Lung (tissue), 12 donors: ENCODE data around the gene CAST. TPM values are rescaled to one million over a fixed set of nuclear protein-coding genes. Genes with fewer than 3 reads are reported as not detected.
"Not testable (repeated sequence)": the region's sequence is repeated elsewhere in the genome, so short reads cannot be mapped to it uniquely, and the experiment has no call there.

Experiments used
- ATAC-seq: fragments of 200-7000 bp; cut with Tn5 transposase; one replicate; pipeline ENCODE4 v1.9.1; 2020; ENCODE audit warnings: moderate number of reproducible peaks; ENCODE audit not compliant: insufficient read depth, low FRiP score
- DNase-seq, 3 donors: peaks; one replicate each; pipeline ENCODE4 v3.0.0-alpha.2; 2013 to 2017
- H3K27ac ChIP-seq, 2 donors: one replicate each; pipeline ENCODE4 v1.5.1; 2013; ENCODE audit warnings: mild to moderate bottlenecking in 2 of 2, moderate library complexity in 2 of 2, control low read depth in 1 of 2, inconsistent platforms in 1 of 2, low read depth in 1 of 2, low read length in 1 of 2
- H3K27me3 ChIP-seq, 3 donors: one replicate each; pipeline ENCODE4 v1.5.1; 2013; ENCODE audit warnings: low read length in 2 of 3; ENCODE audit not compliant: control insufficient read depth in 3 of 3, insufficient read depth in 3 of 3
- H3K36me3 ChIP-seq, 4 donors: one replicate each; pipeline ENCODE4 v1.5.1; 2013; ENCODE audit warnings: low read length in 4 of 4, mild to moderate bottlenecking in 1 of 4, moderate library complexity in 1 of 4; ENCODE audit not compliant: control insufficient read depth in 4 of 4, insufficient read depth in 4 of 4
- H3K4me1 ChIP-seq, 5 donors: one replicate each; pipeline ENCODE4 v1.5.1; 2013; ENCODE audit warnings: low read length in 5 of 5, mild to moderate bottlenecking in 2 of 5, moderate library complexity in 1 of 5; ENCODE audit not compliant: control insufficient read depth in 5 of 5, insufficient read depth in 5 of 5
- H3K4me3 ChIP-seq: one replicate; pipeline ENCODE4 v1.5.1; 2013; ENCODE audit warnings: mild to moderate bottlenecking, control low read depth, moderate library complexity
- H3K9ac ChIP-seq, 2 donors: one replicate each; pipeline ENCODE4 v1.5.1; 2013; ENCODE audit warnings: low read length in 2 of 2, control low read depth in 1 of 2; ENCODE audit not compliant: insufficient read depth in 1 of 2
- H3K9me3 ChIP-seq, 4 donors: one replicate each; pipeline ENCODE4 v1.5.1; 2013; ENCODE audit warnings: low read length in 3 of 4, mild to moderate bottlenecking in 1 of 4, moderate library complexity in 1 of 4; ENCODE audit not compliant: control insufficient read depth in 4 of 4, insufficient read depth in 3 of 4
- CTCF ChIP-seq: IDR thresholded peaks from 2 replicates; pipeline ENCODE4 v1.5.1; 2012; ENCODE audit warnings: mild to moderate bottlenecking; ENCODE audit errors: control extremely low read depth, extremely low read depth
- WGBS, 2 donors: extraction: QIAGEN DNeasy Blood & Tissue Kit; methylation state at CpG; one replicate each; pipeline ENCODE4 v1.1.7; 2013; 5-methylcytosine and 5-hydroxymethylcytosine counted together
- polyA plus RNA-seq, 2 donors: library from polyadenylated mRNA; stranded (reverse); fragments of 200-250 nt; gene quantifications; one replicate each; pipeline ENCODE4 v1.2.1, GENCODE V29; 2013
- total RNA-seq, 2 donors: library from RNA; depleted of rRNA in 1 of 2; stranded (reverse); fragments of >200 nt in 1 of 2; gene quantifications; one replicate each; pipeline ENCODE4 v1.2.1, GENCODE V29; 2014 to 2021
- donor health status: control.
- donor health status: control.
- donor health status: Bipolar disorder and iron deficiency.
- donor health status: healthy.
- donor health status: DM: yes; HTN: yes; CAD: no.

CAST gene
- total and polyA plus RNA-seq, 4 donors = 84.8 to 279 (median 184) TPM

- Histone ChIP-seq H3K4me1 (peaks cover 0 to 4% (median 0%) of the 10 kb centered on the region in 5 donors), H3K9me3 (no peaks in the 10 kb centered on the region), H3K36me3 (peaks cover 17 to 26% (median 22%) of the 10 kb centered on the region in 4 donors), H3K9ac (no peak overlapping the region), H3K4me3 (no peak overlapping the region), H3K27me3 (no peaks in the 10 kb centered on the region), H3K27ac (peak overlapping the region in 1 of 2 donors; percentile 39)
- WGBS, 2 donors = 36 to 62% methylated on average over 3 of the region's 3 CpGs
- ATAC-seq (peak; percentile 64), DNase-seq (no peak)
- TF ChIP-seq CTCF = no peak
Observed at GRCh38 chr5:96790961-96791504, 128.9 kb downstream of the CAST start.

- H3K4me3 ChIP-seq = no peak overlapping the region
- no peak overlapping the region for H3K9ac ChIP-seq
- H3K4me1 ChIP-seq = peaks cover 0 to 4% (median 0%) of the 10 kb centered on the region in 5 donors
- no peak for TF ChIP-seq CTCF
- 87 to 88% methylated on average over 3 of the region's 3 CpGs for WGBS, 2 donors
- ATAC-seq (no peak), DNase-seq (no peak)
- H3K27ac ChIP-seq = no peak overlapping the region
- H3K36me3 ChIP-seq = peaks cover 22 to 39% (median 32%) of the 10 kb centered on the region in 4 donors
- H3K9me3 ChIP-seq = no peaks in the 10 kb centered on the region
- H3K27me3 ChIP-seq = no peaks in the 10 kb centered on the region
Observed at GRCh38 chr5:96794757-96795156, 132.6 kb downstream of the CAST start.

GRCh38 chr5:96795626-96796025, 133.4 kb downstream of the CAST start:
- no peak overlapping the region for H3K9ac ChIP-seq
- 89% methylated on average over 2 of the region's 2 CpGs for WGBS, 2 donors
- H3K9me3 ChIP-seq = no peaks in the 10 kb centered on the region
- no peaks in the 10 kb centered on the region for H3K27me3 ChIP-seq
- H3K4me3 ChIP-seq = no peak overlapping the region
- ATAC-seq (no peak), DNase-seq (no peak)
- no peak for TF ChIP-seq CTCF
- no peak overlapping the region for H3K27ac ChIP-seq
- peaks cover 0 to 4% (median 0%) of the 10 kb centered on the region in 5 donors for H3K4me1 ChIP-seq
- peaks cover 22 to 44% (median 36%) of the 10 kb centered on the region in 4 donors for H3K36me3 ChIP-seq

- no peak for TF ChIP-seq CTCF
- DNase-seq = no peak
- H3K9ac ChIP-seq = no peak overlapping the region
- no peak for ATAC-seq
- H3K9me3 ChIP-seq = no peaks in the 10 kb centered on the region
- H3K27me3 ChIP-seq = no peaks in the 10 kb centered on the region
- peaks cover 20 to 45% (median 31%) of the 10 kb centered on the region in 4 donors for H3K36me3 ChIP-seq
- no peak overlapping the region for H3K4me3 ChIP-seq
- 89 to 98% methylated on average over 2 of the region's 2 CpGs for WGBS, 2 donors
- H3K27ac ChIP-seq = no peak overlapping the region
- no peaks in the 10 kb centered on the region for H3K4me1 ChIP-seq
Observed at GRCh38 chr5:96796434-96796833, 134.3 kb downstream of the CAST start.

- WGBS, 2 donors = 89 to 97% methylated on average over 6 to 11 of the region's 11 CpGs
- peaks cover under 1 to 23% (median 16%) of the 10 kb centered on the region in 4 donors for H3K36me3 ChIP-seq
- not testable (repeated sequence) for H3K4me1 ChIP-seq, H3K4me3 ChIP-seq, H3K9me3 ChIP-seq, DNase-seq, ATAC-seq, H3K27me3 ChIP-seq, H3K9ac ChIP-seq, H3K27ac ChIP-seq
Observed at GRCh38 chr5:96801718-96802117, 139.5 kb downstream of the CAST start.
